Endothelial cell of hepatic sinusoid (primary cell): Measurements from ENCODE around the gene OR6K2.

Source experiments
- in situ Hi-C: cut with HindIII; loops from 2 replicates; pipeline ENCODE4 v1.10.0; 2017; ENCODE audit warnings: low sequenced_read_pairs

The OR6K2 gene

GRCh38 chr1:158686111-158687009, 14.1 kb downstream of the OR6K2 start, which contains the start of gene SPTA1:
Gene SPTA1 (minus strand): TSS chr1:158686715. CDS start chr1:158686517, 198 bp downstream.
- in situ Hi-C loops, result no loop called here

GRCh38 chr1:158685085-158685484, 15.4 kb downstream of the OR6K2 start:
- in situ Hi-C loops, result no loop called here

GRCh38 chr1:158681606-158682005, 18.8 kb downstream of the OR6K2 start:
- in situ Hi-C loops, result no loop called here

GRCh38 chr1:158679289-158679688, 21.2 kb downstream of the OR6K2 start:
- in situ Hi-C loops, result no loop called here

- in situ Hi-C loops, result no loop called here
These were observed 24.7 kb downstream of the OR6K2 start for GRCh38 chr1:158675563-158676323.

GRCh38 chr1:158674302-158674701, 26.1 kb downstream of the OR6K2 start:
- in situ Hi-C loops, result no loop called here

- in situ Hi-C loops, result no loop called here
These were observed 34.4 kb downstream of the OR6K2 start for GRCh38 chr1:158666037-158666436.

- in situ Hi-C loops, result no loop called here
These were observed 45.9 kb downstream of the OR6K2 start for GRCh38 chr1:158654571-158654970.

- in situ Hi-C loops, result no loop called here
These were observed 46.4 kb downstream of the OR6K2 start for GRCh38 chr1:158654086-158654485.

- in situ Hi-C loops, result no loop called here
These were observed 47.6 kb downstream of the OR6K2 start for GRCh38 chr1:158652721-158653334.
